GM12878 (cell line): Measurements from ENCODE around the gene ADAMTS6. TPM values are rescaled to one million over a fixed set of nuclear protein-coding genes. Genes with fewer than 3 reads are reported as not detected.

ENCODE experiments used
- ASH2L ChIP-seq: fragments of 300-600, 200-600 bp; sonication (generic); IDR thresholded peaks from 2 replicates; pipeline ENCODE4 v1.6.1; 2017; ENCODE audit warnings: low read depth, mild to moderate bottlenecking, borderline replicate concordance
- ATF2 ChIP-seq: IDR thresholded peaks from 2 replicates; pipeline ENCODE4 v1.6.1; 2012; ENCODE audit warnings: low read length, inconsistent platforms
- ATF7 ChIP-seq: fragments of 450-650 bp; IDR thresholded peaks from 2 replicates; pipeline ENCODE4 v1.6.1; 2016; ENCODE audit warnings: low read depth, mild to moderate bottlenecking
- BACH1 ChIP-seq: fragments of 450-650 bp; IDR thresholded peaks from 2 replicates; pipeline ENCODE4 v1.6.1; 2017; ENCODE audit warnings: mild to moderate bottlenecking, borderline replicate concordance
- BMI1 ChIP-seq: fragments of 450-650 bp; IDR thresholded peaks from 2 replicates; pipeline ENCODE4 v1.6.1; 2016; ENCODE audit warnings: mild to moderate bottlenecking, moderate library complexity, borderline replicate concordance
- CEBPZ ChIP-seq: fragments of 150-350 bp; IDR thresholded peaks from 2 replicates; pipeline ENCODE4 v1.6.1; 2016; ENCODE audit warnings: low read depth, low read length
- CHD2 ChIP-seq: IDR thresholded peaks from 2 replicates; pipeline ENCODE4 v1.6.1; 2011; ENCODE audit warnings: low read depth, low read length, improper control_type of control experiment, borderline replicate concordance
- CREM ChIP-seq: IDR thresholded peaks from 2 replicates; pipeline ENCODE4 v1.6.1; 2014; ENCODE audit warnings: antibody characterized with exemption, low read depth
- DPF2 ChIP-seq: fragments of 450-650 bp; IDR thresholded peaks from 2 replicates; pipeline ENCODE4 v1.6.1; 2017; ENCODE audit warnings: mild to moderate bottlenecking
- KLF5 ChIP-seq: fragments of 450-650 bp; IDR thresholded peaks from 2 replicates; pipeline ENCODE4 v1.6.1; 2014; ENCODE audit warnings: mild to moderate bottlenecking; ENCODE audit not compliant: partially characterized antibody
- NKRF ChIP-seq: fragments of 450-650 bp; conservative IDR thresholded peaks from 2 replicates; pipeline ENCODE4 v1.6.1; 2017; ENCODE audit warnings: mild to moderate bottlenecking, moderate library complexity
- RUNX3 ChIP-seq: IDR thresholded peaks from 2 replicates; pipeline ENCODE4 v1.6.1; 2012; ENCODE audit warnings: low read length, inconsistent platforms
- STAT1 ChIP-seq: fragments of 450-650 bp; conservative IDR thresholded peaks from 2 replicates; pipeline ENCODE4 v1.6.1; 2014; ENCODE audit warnings: antibody characterized with exemption, mild to moderate bottlenecking
- STAT3 ChIP-seq: IDR thresholded peaks from 2 replicates; pipeline ENCODE4 v1.6.1; 2011; ENCODE audit warnings: low read depth, low read length, improper control_type of control experiment
- TAF1 ChIP-seq: IDR thresholded peaks from 2 replicates; pipeline ENCODE4 v1.6.1; 2011; ENCODE audit warnings: mild to moderate bottlenecking, low read depth, low read length, borderline replicate concordance
- USF2 ChIP-seq: IDR thresholded peaks from 2 replicates; pipeline ENCODE4 v1.6.1; 2011; ENCODE audit warnings: low read depth, low read length, improper control_type of control experiment, borderline replicate concordance
- ZBTB11 ChIP-seq: fragments of 450-650 bp; formaldehyde crosslinking; IDR thresholded peaks from 2 replicates; pipeline ENCODE4 v1.5.0; 2022; ENCODE audit warnings: mild to moderate bottlenecking, missing genetic modification characterization
- polyA plus RNA-seq, 11 experiments: library from polyadenylated mRNA; depleted of rRNA in 4 of 11; unstranded in 6 of 11; stranded (reverse) in 5 of 11; fragments of >200 nt; fragmentation: Nextera tagmentation in 4 of 11; fragmentation: Illumina TruSeq in 1 of 11; extraction: Ambion mirVana in 4 of 11; extraction: Trizol in 1 of 11; gene quantifications; 1 replicate in 1 of 11; 2 replicates in 10 of 11; pipeline versions ENCODE4 v1.2.1 to v1.2.3, GENCODE V29; 2011 to 2016; ENCODE audit warnings: inconsistent platforms in 2 of 11, missing spikeins in 2 of 11, low read depth in 1 of 11
- total RNA-seq, 4 experiments: library from RNA; depleted of rRNA in 3 of 4; stranded (reverse); fragments of >200 nt in 3 of 4; fragmentation: Illumina TruSeq in 1 of 4; extraction: Trizol in 1 of 4; gene quantifications; 2 replicates each; pipeline versions ENCODE4 v1.2.1 to v1.2.3, GENCODE V29; 2013 to 2021

The ADAMTS6 gene
- total and polyA plus RNA-seq, 10 of the 15 experiments (the other 5 are each of a cell fraction or from before 2014, with no cell fraction given): 1.1 to 12.3 (median 6.5) TPM

- TF ChIP-seq NKRF (peak; percentile 50), RUNX3 (no peak), BACH1 (no peak), KLF5 (peak; percentile 50), CEBPZ (no peak), USF2 (peak; percentile 87), CREM (peak; percentile 86), BMI1 (no peak), ATF7 (peak; percentile 94), ZBTB11 (CRISPR knock-in tag) (no peak), ATF2 (peak; percentile 80), ASH2L (no peak), STAT1 (0 out of 2 replicates have a peak, but pooled peaks have one; percentile 50), CHD2 (peak; percentile 85; the same call in 1 of the 2 replicates), TAF1 (peak; percentile 23; the same call in 1 of the 2 replicates), DPF2 (0 out of 2 replicates have a peak, but pooled peaks have one; percentile 31), STAT3 (no peak)
Measured at GRCh38 chr5:65481635-65482295, at the start of gene ADAMTS6 (continued).
